PC-9 (cell line): ENCODE measurements around the gene SLFNL1.

Experiments
- CTCF ChIP-seq: fragments of 200-600 bp; sonication (generic); conservative IDR thresholded peaks from 2 replicates; pipeline ENCODE4 v1.6.1; 2017; ENCODE audit warnings: mixed run types, antibody characterized with exemption, mild to moderate bottlenecking, moderate library complexity
- EZH2 ChIP-seq: fragments of 200-600 bp; sonication (generic); IDR thresholded peaks from 2 replicates; pipeline ENCODE4 v1.8.0; 2017; ENCODE audit warnings: antibody characterized with exemption, low read depth

GRCh38 chr1:41025979-41026819 lies 4.7 kb upstream of the SLFNL1 start:
- no peak for TF ChIP-seq CTCF
- no peak for TF ChIP-seq EZH2
